D721Med (cell line): ENCODE results near the gene PCDHB3.

ENCODE experiments used
- DNase-seq: peaks from one replicate; pipeline ENCODE4 v3.0.0; 2011; ENCODE audit warnings: low spot score; ENCODE audit not compliant: insufficient read length
- FAIRE-seq: peaks from 2 replicates; lab custom pipeline; 2011; peaks lifted over from hg19 to GRCh38; lab: Jason Lieb, UNC
- CTCF ChIP-seq: IDR thresholded peaks from 2 replicates; pipeline ENCODE4 v1.5.1; 2012; ENCODE audit warnings: mild to moderate bottlenecking, control low read depth; ENCODE audit not compliant: insufficient read depth; ENCODE audit errors: missing control alignments

Gene PCDHB3

GRCh38 chr5:141100243-141100805 lies at the start of gene PCDHB3:
Gene PCDHB3, plus strand, starts transcription at chr5:141100473. Its CDS starts 177 bp downstream, at chr5:141100650.
- FAIRE-seq (no peak), DNase-seq (no peak)
- TF ChIP-seq CTCF: peak; percentile 80

- FAIRE-seq: no peak
- no peak for TF ChIP-seq CTCF
Measured at GRCh38 chr5:141050622-141051520, 49.4 kb upstream of the PCDHB3 start, which contains the start of gene PCDHB1. Gene PCDHB1, plus strand, starts transcription at chr5:141051374. Its CDS starts 97 bp downstream, at chr5:141051471.

GRCh38 chr5:141051521-141051866 lies 48.8 kb upstream of the PCDHB3 start:
- DNase-seq (no peak), FAIRE-seq (no peak)
- TF ChIP-seq CTCF: no peak

More at GRCh38 chr5:141050622-141051520, 49.4 kb upstream of the PCDHB3 start, which contains the start of gene PCDHB1:
- DNase-seq: no peak

- FAIRE-seq (no peak), DNase-seq (no peak)
- no peak for TF ChIP-seq CTCF
Measured at GRCh38 chr5:141077826-141078225, 22.4 kb upstream of the PCDHB3 start.

- TF ChIP-seq CTCF: no peak
- no peak for DNase-seq
- no peak for FAIRE-seq
Measured at GRCh38 chr5:141082228-141082627, 18.0 kb upstream of the PCDHB3 start.

- DNase-seq: no peak
- no peak for TF ChIP-seq CTCF
- FAIRE-seq: no peak
Measured at GRCh38 chr5:141084487-141084989, 15.7 kb upstream of the PCDHB3 start.
